Measurements from ENCODE around the gene SULT1A3.
"Not testable (repeated sequence)": the region's sequence is repeated elsewhere in the genome, so short reads cannot be mapped to it uniquely, and the experiment has no call there.

DNA sequence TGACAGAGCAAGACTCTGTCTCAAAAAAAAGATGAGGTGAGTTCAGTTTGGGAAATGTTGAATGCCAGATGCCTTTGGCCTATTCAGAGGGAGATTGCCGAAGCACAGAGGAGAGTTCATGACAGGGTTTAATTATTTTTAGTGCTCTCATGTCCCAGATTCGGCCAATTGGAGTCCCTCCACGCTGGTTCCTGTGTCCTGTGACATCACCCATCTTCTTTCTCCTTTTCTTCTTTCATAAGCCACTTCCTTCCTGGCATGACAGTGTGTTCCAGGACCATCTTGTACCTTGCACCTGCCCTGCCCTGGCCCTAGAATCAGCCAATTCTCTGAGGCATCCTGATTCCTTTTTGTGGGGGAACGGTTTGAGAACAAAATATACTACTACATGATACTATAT, 12.4 kb downstream of the SULT1A3 start:
- not testable (repeated sequence) for TF ChIP-seq CTCF, POLR2A (IDR thresholded peaks at IDR 0.05)
